Memory B cell (primary cell): ENCODE results near the gene IFI6.
"Not testable (repeated sequence)": the region's sequence is repeated elsewhere in the genome, so short reads cannot be mapped to it uniquely, and the experiment has no call there.

Source experiments
- ATAC-seq: fragments of 150-1000 bp; cut with Tn5 transposase; 2 replicates; pipeline ENCODE4 v1.10.0; 2021; ENCODE audit warnings: low read depth, mild to moderate bottlenecking, moderate library complexity
- DNase-seq, 2 donors: peaks; one replicate each; pipeline ENCODE4 v3.0.0; 2022; ENCODE audit warnings: low spot score in 2 of 2
- H3K27ac Mint-ChIP-seq: one replicate; pipeline ENCODE4 v1.8.0; 2022; ENCODE audit warnings: mild to moderate bottlenecking, moderate library complexity, mixed read lengths
- H3K27me3 Mint-ChIP-seq: one replicate; pipeline ENCODE4 v1.8.0; 2022; ENCODE audit warnings: mixed read lengths
- H3K36me3 Mint-ChIP-seq: one replicate; pipeline ENCODE4 v1.8.0; 2022; ENCODE audit warnings: mild to moderate bottlenecking, mixed read lengths
- H3K4me1 Mint-ChIP-seq: one replicate; pipeline ENCODE4 v1.8.0; 2022; ENCODE audit warnings: mixed read lengths
- H3K4me3 Mint-ChIP-seq: one replicate; pipeline ENCODE4 v1.8.0; 2022; ENCODE audit warnings: mild to moderate bottlenecking, moderate library complexity, mixed read lengths
- H3K9me3 Mint-ChIP-seq: one replicate; pipeline ENCODE4 v1.8.0; 2022; ENCODE audit warnings: mixed read lengths

IFI6 gene

GRCh38 chr1:27634985-27635367, 37.0 kb downstream of the IFI6 start, which contains the start of gene FGR:
Gene FGR, minus strand, starts transcription at chr1:27635185. Its CDS starts 11,269 bp downstream, at chr1:27623916.
- DNase-seq (no peak), ATAC-seq (no peak)
- H3K27me3 Mint-ChIP-seq: no peaks in the 10 kb centered on the region
- H3K9me3 Mint-ChIP-seq: no peaks in the 10 kb centered on the region
- peak within 1 kb of the TSS; percentile 97 for H3K27ac Mint-ChIP-seq
- H3K36me3 Mint-ChIP-seq: no peaks in the 10 kb centered on the region
- H3K4me3 Mint-ChIP-seq: peak within 1 kb of the TSS; percentile 91
- H3K4me1 Mint-ChIP-seq: peaks cover 55% of the 10 kb centered on the region

DNA sequence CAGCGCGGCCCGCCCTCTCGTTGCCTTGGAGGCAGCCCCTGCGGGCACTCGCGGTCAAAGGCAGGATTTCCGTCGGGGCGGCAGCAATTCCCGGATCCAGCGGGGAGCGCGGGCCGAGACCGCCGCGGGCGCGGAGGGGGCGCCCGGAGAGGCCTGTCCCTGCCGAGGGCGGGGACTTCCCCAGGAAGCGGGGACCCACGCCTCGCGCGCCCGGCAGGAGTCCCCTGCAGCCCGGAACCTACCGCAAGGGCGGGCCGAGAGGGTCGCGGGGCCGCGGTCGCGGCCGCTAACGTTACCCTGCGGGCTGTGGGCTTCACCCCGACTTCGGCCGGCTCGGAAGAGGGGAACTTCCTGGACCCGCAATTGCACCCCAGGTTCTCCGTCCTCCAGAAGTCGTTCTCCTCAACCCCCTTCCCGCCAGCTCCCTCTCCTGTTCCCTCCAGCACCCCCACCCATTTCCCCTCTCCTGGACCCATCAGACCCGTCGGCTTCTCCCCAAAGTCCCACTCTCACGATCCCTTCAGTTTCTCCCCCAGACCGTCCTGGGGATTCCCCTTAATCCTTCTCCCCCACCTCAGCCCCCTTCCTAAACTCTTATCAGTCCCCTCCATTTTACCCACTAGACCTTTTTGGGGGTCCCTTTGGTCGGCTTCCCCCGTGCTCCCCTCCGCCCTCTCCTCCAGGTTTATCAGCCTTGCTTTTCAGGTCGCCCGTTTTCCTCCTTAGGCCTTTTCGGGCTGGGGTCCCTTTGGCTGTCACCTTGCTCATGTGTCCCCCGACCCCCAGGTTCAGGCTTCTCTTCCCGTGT, 37.6 kb downstream of the IFI6 start:
- no peaks in the 10 kb centered on the region for H3K9me3 Mint-ChIP-seq
- H3K27ac Mint-ChIP-seq: peak overlapping the region; percentile 97
- peaks cover 55% of the 10 kb centered on the region for H3K4me1 Mint-ChIP-seq
- H3K36me3 Mint-ChIP-seq: no peaks in the 10 kb centered on the region
- no peaks in the 10 kb centered on the region for H3K27me3 Mint-ChIP-seq
- DNase-seq (no peak), ATAC-seq (peak; percentile 17)
- H3K4me3 Mint-ChIP-seq: peak overlapping the region; percentile 91

GRCh38 chr1:27633640-27634176, 38.3 kb downstream of the IFI6 start:
- DNase-seq (no peak), ATAC-seq (no peak)
- Mint-ChIP-seq H3K4me3 (peak overlapping the region; percentile 71), H3K36me3 (no peaks in the 10 kb centered on the region), H3K27me3 (no peaks in the 10 kb centered on the region), H3K9me3 (no peaks in the 10 kb centered on the region), H3K27ac (peak overlapping the region; percentile 88), H3K4me1 (peaks cover 62% of the 10 kb centered on the region)

GRCh38 chr1:27633298-27633610, 38.7 kb downstream of the IFI6 start:
- no peak for ATAC-seq
- H3K4me3 Mint-ChIP-seq: peak overlapping the region; percentile 71
- H3K27ac Mint-ChIP-seq: peak overlapping the region; percentile 88
- peaks cover 65% of the 10 kb centered on the region for H3K4me1 Mint-ChIP-seq
- no peaks in the 10 kb centered on the region for H3K36me3 Mint-ChIP-seq
- DNase-seq: no peak
- no peaks in the 10 kb centered on the region for H3K27me3 Mint-ChIP-seq
- H3K9me3 Mint-ChIP-seq: no peaks in the 10 kb centered on the region

GRCh38 chr1:27632387-27633297, 39.4 kb downstream of the IFI6 start:
- peak overlapping the region; percentile 73 for H3K4me3 Mint-ChIP-seq
- ATAC-seq (peak; percentile 22), DNase-seq (no peak)
- H3K4me1 Mint-ChIP-seq: peaks cover 62% of the 10 kb centered on the region
- H3K27ac Mint-ChIP-seq: peak overlapping the region; percentile 88
- no peaks in the 10 kb centered on the region for H3K27me3 Mint-ChIP-seq
- H3K36me3 Mint-ChIP-seq: no peaks in the 10 kb centered on the region
- no peaks in the 10 kb centered on the region for H3K9me3 Mint-ChIP-seq

GRCh38 chr1:27630859-27631491, 41.0 kb downstream of the IFI6 start:
- peak overlapping the region; percentile 88 for H3K27ac Mint-ChIP-seq
- peaks cover 61% of the 10 kb centered on the region for H3K4me1 Mint-ChIP-seq
- DNase-seq: no peak
- H3K4me3 Mint-ChIP-seq: peak overlapping the region; percentile 73
- H3K36me3 Mint-ChIP-seq: no peaks in the 10 kb centered on the region
- no peaks in the 10 kb centered on the region for H3K27me3 Mint-ChIP-seq
- no peak for ATAC-seq
- H3K9me3 Mint-ChIP-seq: no peaks in the 10 kb centered on the region

GRCh38 chr1:27628712-27629111, 43.3 kb downstream of the IFI6 start:
- no peaks in the 10 kb centered on the region for H3K36me3 Mint-ChIP-seq
- peak overlapping the region; percentile 1 for H3K4me3 Mint-ChIP-seq
- H3K27me3 Mint-ChIP-seq: no peaks in the 10 kb centered on the region
- ATAC-seq (no peak), DNase-seq (no peak)
- peaks cover 54% of the 10 kb centered on the region for H3K4me1 Mint-ChIP-seq
- peak overlapping the region; percentile 2 for H3K27ac Mint-ChIP-seq
- no peaks in the 10 kb centered on the region for H3K9me3 Mint-ChIP-seq

DNA sequence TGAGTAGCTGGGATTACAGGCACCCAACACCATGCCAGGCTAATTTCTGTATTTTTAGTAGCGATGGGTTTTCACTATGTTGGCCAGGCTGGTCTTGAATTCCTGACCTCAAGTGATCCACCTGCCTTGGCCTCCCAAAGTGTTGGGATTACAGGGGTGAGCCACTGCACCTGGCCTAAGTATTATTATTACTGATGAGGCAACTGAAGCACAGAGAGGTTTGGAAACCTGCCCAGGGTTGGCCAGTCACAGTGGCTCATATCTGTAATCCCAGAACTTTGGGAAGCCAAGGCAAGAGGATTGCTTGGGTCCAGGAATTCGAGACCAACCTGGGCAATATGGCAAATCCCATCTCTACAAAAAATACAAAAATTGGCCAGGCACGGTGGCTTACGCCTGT, 44.3 kb downstream of the IFI6 start:
- H3K36me3 Mint-ChIP-seq, ATAC-seq, DNase-seq, H3K4me3 Mint-ChIP-seq, H3K27ac Mint-ChIP-seq, H3K9me3 Mint-ChIP-seq, H3K27me3 Mint-ChIP-seq: not testable (repeated sequence)
- H3K4me1 Mint-ChIP-seq: peaks cover 44% of the 10 kb centered on the region

GRCh38 chr1:27627061-27627460, 44.9 kb downstream of the IFI6 start:
- Mint-ChIP-seq H3K4me3 (no peak overlapping the region), H3K36me3 (peaks cover 1% of the 10 kb centered on the region), H3K27ac (no peak overlapping the region), H3K27me3 (no peaks in the 10 kb centered on the region), H3K9me3 (no peaks in the 10 kb centered on the region), H3K4me1 (peaks cover 41% of the 10 kb centered on the region)
- DNase-seq: no peak
- no peak for ATAC-seq

DNA sequence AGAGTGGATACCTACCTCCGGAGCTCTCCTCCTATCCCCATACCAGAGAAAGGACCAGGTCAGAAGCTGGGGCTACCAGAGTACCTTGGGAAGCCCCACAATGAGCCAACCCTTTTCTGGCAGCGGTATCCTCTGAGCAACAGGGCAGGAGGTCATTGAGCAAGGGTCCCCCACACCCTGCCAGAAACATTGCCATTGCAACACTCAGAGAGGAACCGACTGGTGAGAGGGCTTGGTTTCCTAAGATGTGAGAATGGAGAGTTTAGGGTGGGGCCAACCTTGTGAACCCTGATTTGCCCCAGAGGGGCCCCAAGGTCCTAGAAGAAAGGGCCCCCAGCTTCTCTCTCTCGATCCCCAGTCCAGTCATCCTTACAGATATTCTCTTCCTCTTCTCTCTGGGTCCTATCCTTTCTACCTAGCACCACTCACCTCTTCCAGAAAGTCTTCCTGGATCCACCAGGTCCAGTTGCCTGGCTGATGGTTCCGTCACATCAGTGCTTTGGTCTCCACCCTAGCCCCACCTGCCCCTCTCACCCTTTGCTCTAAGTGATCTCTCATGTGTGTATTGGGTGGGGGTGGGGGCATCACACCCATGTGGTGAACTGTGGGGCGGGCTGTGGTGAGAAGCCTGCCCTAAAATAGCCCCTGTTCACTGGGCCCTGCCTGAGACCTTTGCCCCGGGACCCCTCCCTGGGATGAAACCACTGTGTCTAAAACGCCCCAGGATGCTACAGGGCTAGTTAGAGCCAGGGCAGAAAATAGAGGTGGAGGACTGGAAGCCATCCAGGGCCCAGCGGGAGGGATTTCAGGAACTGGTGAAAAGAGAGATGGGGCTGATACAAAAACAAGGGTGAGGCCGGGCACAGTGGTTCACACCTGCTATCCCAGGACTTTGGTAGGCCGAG, 45.7 kb downstream of the IFI6 start:
- H3K27ac Mint-ChIP-seq: no peak overlapping the region
- H3K4me1 Mint-ChIP-seq: peaks cover 34% of the 10 kb centered on the region
- ATAC-seq (peak; percentile 18), DNase-seq (no peak)
- peaks cover 1% of the 10 kb centered on the region for H3K36me3 Mint-ChIP-seq
- no peaks in the 10 kb centered on the region for H3K27me3 Mint-ChIP-seq
- no peaks in the 10 kb centered on the region for H3K9me3 Mint-ChIP-seq
- H3K4me3 Mint-ChIP-seq: no peak overlapping the region

GRCh38 chr1:27624467-27625178, 47.4 kb downstream of the IFI6 start:
- Mint-ChIP-seq H3K27ac (no peak overlapping the region), H3K4me3 (no peak overlapping the region), H3K36me3 (peaks cover 1% of the 10 kb centered on the region), H3K9me3 (no peaks in the 10 kb centered on the region), H3K4me1 (peaks cover 24% of the 10 kb centered on the region), H3K27me3 (no peaks in the 10 kb centered on the region)
- DNase-seq (no peak), ATAC-seq (no peak)

GRCh38 chr1:27623327-27624212, 48.4 kb downstream of the IFI6 start:
- Mint-ChIP-seq H3K4me1 (peaks cover 20% of the 10 kb centered on the region), H3K27ac (no peak overlapping the region), H3K4me3 (no peak overlapping the region), H3K9me3 (no peaks in the 10 kb centered on the region), H3K36me3 (peaks cover 1% of the 10 kb centered on the region), H3K27me3 (no peaks in the 10 kb centered on the region)
- ATAC-seq: no peak
- DNase-seq: no peak
